ENCODE data around the gene MPRIP.
A peak's percentile ranks its signal among the peaks of the same experiment; 100 is the strongest.

Gene MPRIP

DNA sequence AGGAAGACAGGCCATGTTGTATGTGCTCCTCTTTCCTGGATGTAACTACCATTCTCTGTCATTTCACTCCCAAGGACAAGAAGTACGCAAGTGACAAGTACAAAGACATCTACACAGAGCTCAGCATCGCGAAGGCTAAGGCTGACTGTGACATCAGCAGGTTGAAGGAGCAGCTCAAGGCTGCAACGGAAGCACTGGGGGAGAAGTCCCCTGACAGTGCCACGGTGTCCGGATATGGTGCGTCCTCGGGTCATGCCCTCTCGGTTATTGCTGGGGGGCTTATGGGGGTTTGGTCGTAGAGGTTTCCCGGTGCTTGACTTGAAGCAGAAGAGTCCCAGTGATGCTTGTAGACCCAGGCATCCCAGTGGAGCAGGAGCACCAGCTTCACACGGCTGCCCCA is 134.9 kb downstream of the MPRIP start:
- H3K36me3 ChIP-seq (ENCODE audit: control insufficient read depth in 2 of 2, insufficient read depth in 1 of 2, low read length in 2 of 2) = peaks cover 17 to 98% of the 10 kb centered on the region in 2 experiments
- no peak for TF ChIP-seq ZNF404 (tag by site-specific recombination; IDR thresholded peaks at IDR 0.05)
- TF ChIP-seq ZNF140 (tag by site-specific recombination; IDR thresholded peaks at IDR 0.05) = no peak
- no peak for TF ChIP-seq ZNF600 (tag by site-specific recombination; IDR thresholded peaks at IDR 0.05)
- no peak for TF ChIP-seq ZNF555 (tag by site-specific recombination; conservative IDR thresholded peaks at IDR 0.05)
- no peak for TF ChIP-seq BCL11B (tag by site-specific recombination; IDR thresholded peaks at IDR 0.05; ENCODE audit: low read depth)
- TF ChIP-seq ZNF501 (tag by site-specific recombination; IDR thresholded peaks at IDR 0.05) = no peak
- TF ChIP-seq RBAK (tag by site-specific recombination; IDR thresholded peaks at IDR 0.05) = no peak
- TF ChIP-seq, protein P1, sequence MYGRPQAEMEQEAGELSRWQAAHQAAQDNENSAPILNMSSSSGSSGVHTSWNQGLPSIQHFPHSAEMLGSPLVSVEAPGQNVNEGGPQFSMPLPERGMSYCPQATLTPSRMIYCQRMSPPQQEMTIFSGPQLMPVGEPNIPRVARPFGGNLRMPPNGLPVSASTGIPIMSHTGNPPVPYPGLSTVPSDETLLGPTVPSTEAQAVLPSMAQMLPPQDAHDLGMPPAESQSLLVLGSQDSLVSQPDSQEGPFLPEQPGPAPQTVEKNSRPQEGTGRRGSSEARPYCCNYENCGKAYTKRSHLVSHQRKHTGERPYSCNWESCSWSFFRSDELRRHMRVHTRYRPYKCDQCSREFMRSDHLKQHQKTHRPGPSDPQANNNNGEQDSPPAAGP (tag by site-specific recombination; IDR thresholded peaks at IDR 0.05) = no peak
- TF ChIP-seq KLF16 (tag by site-specific recombination; IDR thresholded peaks at IDR 0.05) = no peak
- POLR2A ChIA-PET = no interaction called here
- CTCF ChIA-PET = interaction anchor here (0.6 kb wide), 1 partner anchor 18 kb away, joined by 3 read pairs; no protein-coding TSS in a partner anchor
- H3K9me3 ChIP-seq (ENCODE audit: control insufficient read depth, insufficient read depth, low read depth, low read length) = no peaks in the 10 kb centered on the region
- no peaks in the 10 kb centered on the region for H3K4me1 ChIP-seq (ENCODE audit: control insufficient read depth, insufficient read depth, low read length)
- H3K27ac ChIP-seq (ENCODE audit: extremely low read depth, low read depth, low read length) = no peak overlapping the region
- no peak overlapping the region for H3K4me3 ChIP-seq (ENCODE audit: low read depth, low read length)

GRCh38 chr17:17179371-17179827 is 137.1 kb downstream of the MPRIP start:
- Histone ChIP-seq H3K4me1 (ENCODE audit: control insufficient read depth, insufficient read depth, low read length) (no peaks in the 10 kb centered on the region), H3K4me3 (ENCODE audit: low read depth, low read length) (no peak overlapping the region), H3K27ac (ENCODE audit: extremely low read depth, low read depth, low read length) (no peak overlapping the region), H3K9me3 (ENCODE audit: control insufficient read depth, insufficient read depth, low read depth, low read length) (no peaks in the 10 kb centered on the region), H3K36me3 (ENCODE audit: control insufficient read depth in 2 of 2, insufficient read depth in 1 of 2, low read length in 2 of 2) (peaks cover 20 to 96% of the 10 kb centered on the region in 2 experiments)
- POLR2A ChIA-PET = no interaction called here
- CTCF ChIA-PET = interaction anchor here (1.7 kb wide), 1 partner anchor 38 kb away, joined by 7 read pairs; no protein-coding TSS in a partner anchor
- no peak for TF ChIP-seq ZNF214 (tag by site-specific recombination; IDR thresholded peaks at IDR 0.05; ENCODE audit: borderline replicate concordance)

DNA sequence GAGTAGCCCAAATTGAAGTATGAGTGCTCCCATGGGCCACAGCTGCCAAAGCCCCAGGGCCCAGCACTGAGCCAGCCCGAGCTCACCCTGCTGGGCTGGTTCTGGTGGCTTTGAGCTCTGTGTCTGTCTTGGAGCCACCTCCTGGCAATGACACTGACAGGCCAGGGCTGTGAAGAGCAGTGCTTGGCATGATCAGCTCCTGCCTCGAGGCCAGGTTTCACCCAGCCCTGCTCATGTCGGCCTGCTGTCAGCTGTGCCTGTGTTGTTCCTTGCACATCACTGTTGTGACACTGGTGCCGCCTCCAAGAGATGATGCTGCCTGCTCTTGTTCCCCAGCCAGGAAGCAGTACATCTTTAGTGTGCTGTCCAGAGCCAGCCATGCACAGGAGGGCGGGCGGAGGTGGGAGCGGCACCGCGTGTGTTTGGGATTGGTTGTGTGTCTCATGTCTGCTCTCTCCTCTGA is 137.9 kb downstream of the MPRIP start:
- Histone ChIP-seq H3K4me1 (ENCODE audit: control insufficient read depth, insufficient read depth, low read length) (no peaks in the 10 kb centered on the region), H3K27ac (ENCODE audit: extremely low read depth, low read depth, low read length) (no peak overlapping the region), H3K36me3 (ENCODE audit: control insufficient read depth in 2 of 2, insufficient read depth in 1 of 2, low read length in 2 of 2) (peaks cover 18 to 94% of the 10 kb centered on the region in 2 experiments), H3K9me3 (ENCODE audit: control insufficient read depth, insufficient read depth, low read depth, low read length) (no peaks in the 10 kb centered on the region), H3K4me3 (ENCODE audit: low read depth, low read length) (no peak overlapping the region)
- TF ChIP-seq ZNF600 (tag by site-specific recombination; IDR thresholded peaks at IDR 0.05) = 0 out of 2 replicates have a peak, but pooled peaks have one; percentile 38
- TF ChIP-seq, protein P2, sequence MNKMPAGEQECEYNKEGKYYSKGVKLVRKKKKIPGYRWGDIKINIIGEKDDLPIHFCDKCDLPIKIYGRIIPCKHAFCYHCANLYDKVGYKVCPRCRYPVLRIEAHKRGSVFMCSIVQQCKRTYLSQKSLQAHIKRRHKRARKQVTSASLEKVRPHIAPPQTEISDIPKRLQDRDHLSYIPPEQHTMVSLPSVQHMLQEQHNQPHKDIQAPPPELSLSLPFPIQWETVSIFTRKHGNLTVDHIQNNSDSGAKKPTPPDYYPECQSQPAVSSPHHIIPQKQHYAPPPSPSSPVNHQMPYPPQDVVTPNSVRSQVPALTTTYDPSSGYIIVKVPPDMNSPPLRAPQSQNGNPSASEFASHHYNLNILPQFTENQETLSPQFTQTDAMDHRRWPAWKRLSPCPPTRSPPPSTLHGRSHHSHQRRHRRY (tag by site-specific recombination; IDR thresholded peaks at IDR 0.05) = no peak
- ChIA-PET CTCF (interaction anchor here (1.7 kb wide), 1 partner anchor 39 kb away, joined by 7 read pairs; no protein-coding TSS in a partner anchor), POLR2A (no interaction called here)

DNA sequence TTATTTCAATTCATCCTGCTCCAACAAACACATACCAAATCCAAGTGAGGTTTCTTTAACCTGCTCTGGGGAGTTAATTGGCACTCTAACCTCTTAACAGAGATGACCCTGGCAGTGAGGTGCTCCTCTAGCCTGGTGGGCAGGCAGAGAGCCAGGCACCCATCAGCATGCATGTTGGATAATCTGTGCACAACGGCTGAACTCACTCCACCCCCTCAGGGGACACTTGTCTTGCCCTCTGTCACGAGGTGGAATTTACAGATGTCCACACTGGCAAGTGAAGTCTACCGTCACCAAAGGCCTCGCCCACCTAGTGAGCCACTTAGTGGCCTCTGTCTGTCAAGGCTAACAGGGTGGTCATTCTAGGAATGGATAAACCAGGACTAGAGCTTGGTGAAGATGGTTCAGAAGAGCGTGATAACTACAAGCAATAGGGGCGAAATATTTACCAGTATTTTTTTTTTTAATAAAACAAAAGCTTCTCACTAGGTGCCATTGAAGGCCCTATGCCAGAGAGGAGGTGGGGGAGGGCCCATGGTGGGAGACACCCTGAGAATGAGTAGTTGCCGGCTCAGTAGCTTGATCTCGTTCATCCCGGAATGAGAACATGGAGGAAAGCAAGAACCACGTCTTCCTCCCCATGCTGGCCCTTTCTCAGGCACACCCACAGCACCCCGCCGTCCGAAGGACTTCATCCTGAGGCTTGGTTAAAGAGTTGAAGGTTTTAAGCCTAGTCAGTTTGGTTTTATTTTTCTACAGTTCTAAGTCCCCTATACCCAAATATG is 138.7 kb downstream of the MPRIP start:
- Histone ChIP-seq H3K27ac (ENCODE audit: extremely low read depth, low read depth, low read length) (no peak overlapping the region), H3K36me3 (ENCODE audit: control insufficient read depth in 2 of 2, insufficient read depth in 1 of 2, low read length in 2 of 2) (peaks cover 18 to 93% of the 10 kb centered on the region in 2 experiments), H3K9me3 (ENCODE audit: control insufficient read depth, insufficient read depth, low read depth, low read length) (no peaks in the 10 kb centered on the region), H3K4me3 (ENCODE audit: low read depth, low read length) (no peak overlapping the region), H3K4me1 (ENCODE audit: control insufficient read depth, insufficient read depth, low read length) (no peaks in the 10 kb centered on the region)
- ChIA-PET CTCF (interaction anchor here (0.9 to 1.7 kb wide), 2 partner anchors 40 to 180 kb away, joined by 3 to 7 read pairs; no protein-coding TSS in a partner anchor), POLR2A (no interaction called here)
- TF ChIP-seq ZNF658 (tag by site-specific recombination; IDR thresholded peaks at IDR 0.05) (no peak), ZNF112 (tag by site-specific recombination; IDR thresholded peaks at IDR 0.05) (no peak), ZNF548 (tag by site-specific recombination; IDR thresholded peaks at IDR 0.05) (no peak)
- TF ChIP-seq, protein P3, sequence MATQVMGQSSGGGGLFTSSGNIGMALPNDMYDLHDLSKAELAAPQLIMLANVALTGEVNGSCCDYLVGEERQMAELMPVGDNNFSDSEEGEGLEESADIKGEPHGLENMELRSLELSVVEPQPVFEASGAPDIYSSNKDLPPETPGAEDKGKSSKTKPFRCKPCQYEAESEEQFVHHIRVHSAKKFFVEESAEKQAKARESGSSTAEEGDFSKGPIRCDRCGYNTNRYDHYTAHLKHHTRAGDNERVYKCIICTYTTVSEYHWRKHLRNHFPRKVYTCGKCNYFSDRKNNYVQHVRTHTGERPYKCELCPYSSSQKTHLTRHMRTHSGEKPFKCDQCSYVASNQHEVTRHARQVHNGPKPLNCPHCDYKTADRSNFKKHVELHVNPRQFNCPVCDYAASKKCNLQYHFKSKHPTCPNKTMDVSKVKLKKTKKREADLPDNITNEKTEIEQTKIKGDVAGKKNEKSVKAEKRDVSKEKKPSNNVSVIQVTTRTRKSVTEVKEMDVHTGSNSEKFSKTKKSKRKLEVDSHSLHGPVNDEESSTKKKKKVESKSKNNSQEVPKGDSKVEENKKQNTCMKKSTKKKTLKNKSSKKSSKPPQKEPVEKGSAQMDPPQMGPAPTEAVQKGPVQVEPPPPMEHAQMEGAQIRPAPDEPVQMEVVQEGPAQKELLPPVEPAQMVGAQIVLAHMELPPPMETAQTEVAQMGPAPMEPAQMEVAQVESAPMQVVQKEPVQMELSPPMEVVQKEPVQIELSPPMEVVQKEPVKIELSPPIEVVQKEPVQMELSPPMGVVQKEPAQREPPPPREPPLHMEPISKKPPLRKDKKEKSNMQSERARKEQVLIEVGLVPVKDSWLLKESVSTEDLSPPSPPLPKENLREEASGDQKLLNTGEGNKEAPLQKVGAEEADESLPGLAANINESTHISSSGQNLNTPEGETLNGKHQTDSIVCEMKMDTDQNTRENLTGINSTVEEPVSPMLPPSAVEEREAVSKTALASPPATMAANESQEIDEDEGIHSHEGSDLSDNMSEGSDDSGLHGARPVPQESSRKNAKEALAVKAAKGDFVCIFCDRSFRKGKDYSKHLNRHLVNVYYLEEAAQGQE (tag by site-specific recombination; IDR thresholded peaks at IDR 0.05) = no peak
- TF ChIP-seq, protein P4, sequence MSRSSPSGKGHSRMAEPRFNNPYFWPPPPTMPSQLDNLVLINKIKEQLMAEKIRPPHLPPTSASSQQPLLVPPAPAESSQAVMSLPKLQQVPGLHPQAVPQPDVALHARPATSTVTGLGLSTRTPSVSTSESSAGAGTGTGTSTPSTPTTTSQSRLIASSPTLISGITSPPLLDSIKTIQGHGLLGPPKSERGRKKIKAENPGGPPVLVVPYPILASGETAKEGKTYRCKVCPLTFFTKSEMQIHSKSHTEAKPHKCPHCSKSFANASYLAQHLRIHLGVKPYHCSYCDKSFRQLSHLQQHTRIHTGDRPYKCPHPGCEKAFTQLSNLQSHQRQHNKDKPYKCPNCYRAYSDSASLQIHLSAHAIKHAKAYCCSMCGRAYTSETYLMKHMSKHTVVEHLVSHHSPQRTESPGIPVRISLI (tag by site-specific recombination; IDR thresholded peaks at IDR 0.05) = no peak
- TF ChIP-seq, protein P5, sequence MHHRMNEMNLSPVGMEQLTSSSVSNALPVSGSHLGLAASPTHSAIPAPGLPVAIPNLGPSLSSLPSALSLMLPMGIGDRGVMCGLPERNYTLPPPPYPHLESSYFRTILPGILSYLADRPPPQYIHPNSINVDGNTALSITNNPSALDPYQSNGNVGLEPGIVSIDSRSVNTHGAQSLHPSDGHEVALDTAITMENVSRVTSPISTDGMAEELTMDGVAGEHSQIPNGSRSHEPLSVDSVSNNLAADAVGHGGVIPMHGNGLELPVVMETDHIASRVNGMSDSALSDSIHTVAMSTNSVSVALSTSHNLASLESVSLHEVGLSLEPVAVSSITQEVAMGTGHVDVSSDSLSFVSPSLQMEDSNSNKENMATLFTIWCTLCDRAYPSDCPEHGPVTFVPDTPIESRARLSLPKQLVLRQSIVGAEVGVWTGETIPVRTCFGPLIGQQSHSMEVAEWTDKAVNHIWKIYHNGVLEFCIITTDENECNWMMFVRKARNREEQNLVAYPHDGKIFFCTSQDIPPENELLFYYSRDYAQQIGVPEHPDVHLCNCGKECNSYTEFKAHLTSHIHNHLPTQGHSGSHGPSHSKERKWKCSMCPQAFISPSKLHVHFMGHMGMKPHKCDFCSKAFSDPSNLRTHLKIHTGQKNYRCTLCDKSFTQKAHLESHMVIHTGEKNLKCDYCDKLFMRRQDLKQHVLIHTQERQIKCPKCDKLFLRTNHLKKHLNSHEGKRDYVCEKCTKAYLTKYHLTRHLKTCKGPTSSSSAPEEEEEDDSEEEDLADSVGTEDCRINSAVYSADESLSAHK (tag by site-specific recombination; IDR thresholded peaks at IDR 0.05) = no peak
